Kidney capillary endothelial cell (primary cell): ENCODE measurements around the gene FBXW5.

Source experiments
- DNase-seq: peaks from one replicate; pipeline ENCODE4 v3.0.0-alpha.2; 2018; ENCODE audit warnings: low spot score

FBXW5 gene

GRCh38 chr9:136931611-136932130 lies 12.9 kb downstream of the FBXW5 start:
- no peak for DNase-seq

GRCh38 chr9:136930014-136930413 lies 14.5 kb downstream of the FBXW5 start:
- no peak for DNase-seq

- DNase-seq, result no peak
Observed at GRCh38 chr9:136928591-136928990, 15.9 kb downstream of the FBXW5 start.

DNA sequence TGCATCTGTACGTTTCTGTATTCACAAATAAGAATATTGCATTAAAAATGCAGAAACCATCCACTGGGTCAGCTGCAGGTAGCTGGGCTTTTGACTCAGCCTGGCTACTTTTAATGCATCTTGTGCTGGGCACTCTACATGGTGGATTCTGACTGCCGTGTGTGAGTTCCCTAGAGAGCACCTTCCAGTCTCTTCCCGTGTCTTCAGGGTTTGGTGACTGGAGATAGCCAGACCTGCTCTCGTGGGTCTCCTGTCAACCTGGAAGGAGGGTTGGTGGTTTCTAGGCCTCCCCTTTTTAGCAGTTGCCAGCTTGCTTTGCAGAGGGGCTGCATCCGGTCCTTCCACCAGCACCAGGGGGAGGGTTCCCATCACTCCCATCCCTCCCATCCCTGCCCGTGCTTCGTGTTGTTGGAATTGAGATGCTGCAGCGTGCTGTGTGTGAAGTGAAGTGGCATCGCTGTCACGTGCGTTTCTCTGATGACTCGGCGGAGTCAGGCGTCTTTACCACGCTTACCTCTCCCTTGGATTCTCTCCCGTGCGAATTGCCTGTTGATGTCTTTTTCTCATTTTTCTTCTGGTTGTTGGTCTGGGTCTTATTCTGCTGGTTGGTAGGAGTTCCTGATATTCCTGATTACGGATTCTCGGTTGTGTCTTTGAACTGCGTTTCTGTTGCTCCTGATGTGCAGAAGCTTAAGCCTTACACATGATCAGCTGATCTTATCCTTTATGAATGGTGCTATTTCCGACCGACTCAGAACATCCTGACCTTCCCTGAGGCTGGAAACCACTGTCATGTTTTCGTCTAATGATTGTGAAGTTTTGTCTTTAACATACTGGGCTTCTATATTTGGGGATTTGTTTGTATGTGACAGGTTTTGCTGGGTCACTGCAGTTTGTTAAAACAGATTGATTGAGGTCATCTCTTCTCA lies 16.9 kb downstream of the FBXW5 start:
- DNase-seq, result peak; percentile 62

GRCh38 chr9:136926749-136927148 lies 17.8 kb downstream of the FBXW5 start:
- DNase-seq, result no peak

DNA sequence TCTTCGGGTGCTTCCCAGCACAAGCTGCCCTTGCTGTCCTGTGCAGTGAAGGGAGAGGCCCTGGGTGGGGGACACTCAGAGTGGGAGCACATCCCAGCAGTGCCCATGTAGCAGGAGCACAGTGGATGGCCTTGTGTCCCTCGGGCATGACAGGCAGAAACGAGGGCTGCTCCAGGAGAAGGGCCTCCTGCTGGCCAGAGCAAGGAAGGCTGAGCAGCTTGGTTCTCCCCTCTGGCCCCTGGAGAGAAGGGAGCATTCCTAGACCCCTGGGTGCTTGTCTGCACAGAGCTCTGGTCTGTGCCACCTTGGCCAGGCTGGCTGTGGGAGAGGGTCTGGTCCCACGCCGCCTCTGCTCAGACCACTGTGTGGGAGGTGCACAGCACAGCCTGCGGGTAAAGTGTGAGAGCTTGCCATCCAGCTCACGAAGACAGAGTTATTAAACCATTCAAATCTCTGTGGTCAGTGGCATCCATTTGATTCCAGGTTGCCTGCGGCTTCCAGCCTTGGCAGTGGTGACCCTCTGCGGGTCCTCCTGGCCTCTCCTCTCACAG lies 18.3 kb downstream of the FBXW5 start:
- DNase-seq, result no peak

- no peak for DNase-seq
Observed at GRCh38 chr9:136925414-136926153, 19.0 kb downstream of the FBXW5 start.

GRCh38 chr9:136923881-136924280 lies 20.7 kb downstream of the FBXW5 start:
- no peak for DNase-seq

- DNase-seq, result no peak
Observed at GRCh38 chr9:136922540-136922939, 22.0 kb downstream of the FBXW5 start.

DNA sequence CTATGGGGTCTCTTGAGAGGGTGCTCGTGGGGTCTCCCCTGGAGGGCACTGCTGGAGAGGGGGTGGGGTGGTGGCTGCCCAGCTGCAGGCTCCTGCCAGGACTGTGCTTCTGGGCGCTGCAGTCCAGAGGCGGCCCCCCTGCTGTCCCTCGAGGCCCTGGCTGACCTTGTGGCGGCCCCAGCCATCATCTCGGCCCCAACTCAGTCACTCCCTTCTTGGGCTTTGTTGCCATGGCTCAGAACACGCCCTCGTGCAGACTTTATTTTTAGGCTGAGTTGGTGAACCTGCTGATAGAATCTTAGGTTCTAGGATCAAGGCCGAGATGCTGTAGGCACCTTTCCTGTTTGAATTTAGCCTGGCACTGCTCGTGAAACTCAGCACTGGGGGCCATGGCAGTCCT lies 22.8 kb downstream of the FBXW5 start:
- DNase-seq, result no peak

DNA sequence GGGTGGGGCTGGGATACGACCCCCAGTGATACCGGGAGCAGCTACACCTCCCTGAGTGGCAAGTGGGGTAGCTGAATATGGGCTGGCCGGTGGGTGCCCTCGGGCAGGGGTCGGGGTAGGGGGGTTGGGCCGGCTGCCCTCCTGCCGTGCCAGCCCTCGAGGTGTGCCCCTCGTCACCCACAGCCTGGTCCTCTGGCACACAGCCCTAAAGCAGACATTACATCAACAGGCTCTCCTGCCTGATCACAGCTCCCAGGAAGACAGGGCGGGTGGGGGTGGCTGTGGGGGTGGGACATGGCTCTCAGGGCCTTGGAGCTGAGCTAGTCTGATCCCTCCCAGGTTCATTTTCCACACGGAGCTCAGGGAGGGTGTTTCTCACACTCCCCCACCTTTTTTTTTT lies 23.2 kb downstream of the FBXW5 start:
- DNase-seq, result no peak

DNA sequence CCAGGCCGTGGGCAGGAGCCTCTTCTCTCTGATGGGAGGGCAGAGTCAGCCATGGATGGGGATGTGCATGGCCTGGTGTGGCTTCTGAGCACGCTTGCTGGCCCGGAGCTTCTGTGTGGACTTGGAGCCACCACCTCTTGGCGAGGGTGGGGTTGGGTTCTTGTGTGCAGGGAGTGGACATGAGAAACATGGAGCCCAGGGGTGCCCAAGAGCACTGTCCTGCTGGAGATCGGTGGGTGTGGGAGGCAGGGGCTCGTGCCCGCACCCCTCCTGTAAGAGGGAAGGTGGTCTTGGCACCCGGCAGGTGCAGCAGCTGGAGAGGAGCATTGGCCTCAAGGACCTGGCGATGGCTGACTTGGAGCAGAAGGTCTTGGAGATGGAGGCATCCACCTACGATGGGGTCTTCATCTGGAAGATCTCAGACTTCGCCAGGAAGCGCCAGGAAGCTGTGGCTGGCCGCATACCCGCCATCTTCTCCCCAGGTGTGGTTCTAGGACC lies 23.8 kb downstream of the FBXW5 start:
- DNase-seq, result no peak

DNA sequence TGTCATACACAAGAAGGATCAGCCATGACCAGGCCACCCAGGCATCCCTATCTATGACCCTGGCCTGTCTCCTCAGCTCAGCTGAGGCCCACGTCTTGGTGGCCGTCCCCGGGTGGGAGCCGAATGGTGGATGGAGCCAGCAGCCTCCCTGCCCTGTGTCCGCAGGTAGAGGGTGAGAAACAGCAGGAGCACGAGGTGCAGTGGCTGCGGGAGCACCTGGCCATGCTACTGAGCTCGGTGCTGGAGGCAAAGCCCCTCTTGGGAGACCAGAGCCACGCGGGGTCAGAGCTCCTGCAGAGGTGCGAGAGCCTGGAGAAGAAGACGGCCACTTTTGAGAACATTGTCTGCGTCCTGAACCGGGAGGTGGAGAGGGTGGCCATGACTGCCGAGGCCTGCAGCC lies 24.5 kb downstream of the FBXW5 start:
- no peak for DNase-seq

- no peak for DNase-seq
Observed at GRCh38 chr9:136917902-136918301, 26.6 kb downstream of the FBXW5 start.

- no peak for DNase-seq
Observed at GRCh38 chr9:136916330-136917184, 28.0 kb downstream of the FBXW5 start.

GRCh38 chr9:136915632-136916329 lies 28.8 kb downstream of the FBXW5 start:
- no peak for DNase-seq

DNA sequence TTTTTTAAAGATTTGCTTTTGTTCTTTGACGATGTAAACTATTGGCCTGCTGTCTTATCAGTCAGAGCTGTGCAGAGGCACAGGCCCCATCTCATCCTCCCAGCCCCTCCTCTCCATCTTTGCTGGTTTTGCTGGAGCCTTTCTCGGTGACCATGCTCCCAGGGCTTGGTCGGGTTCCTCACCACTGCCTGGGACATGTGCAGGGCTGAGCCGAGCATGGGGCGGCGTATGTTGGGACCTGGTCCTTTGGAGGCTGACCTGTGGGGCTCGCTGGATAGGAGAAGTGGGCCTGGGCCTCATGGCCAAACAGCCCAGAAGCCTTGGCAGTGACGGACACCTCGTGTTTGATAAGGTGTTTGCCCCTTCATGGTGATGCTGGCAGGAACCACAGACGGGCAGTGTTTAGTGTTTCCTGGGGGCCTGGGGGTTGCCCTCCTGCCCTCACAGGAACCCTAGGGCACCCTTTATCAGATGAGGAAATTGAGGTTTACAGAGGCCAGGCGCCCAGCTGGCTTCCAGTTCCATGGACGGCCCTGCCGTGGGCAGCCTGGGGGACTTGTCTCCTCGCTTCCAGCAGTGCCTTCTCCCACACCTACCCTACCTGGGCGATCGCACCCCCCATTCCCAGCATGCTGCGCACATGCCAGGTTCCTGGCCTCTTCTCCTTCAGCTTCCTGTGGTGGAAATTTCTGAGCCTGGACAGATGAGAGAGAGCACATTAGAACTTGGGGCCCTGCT lies 30.7 kb downstream of the FBXW5 start:
- no peak for DNase-seq

DNA sequence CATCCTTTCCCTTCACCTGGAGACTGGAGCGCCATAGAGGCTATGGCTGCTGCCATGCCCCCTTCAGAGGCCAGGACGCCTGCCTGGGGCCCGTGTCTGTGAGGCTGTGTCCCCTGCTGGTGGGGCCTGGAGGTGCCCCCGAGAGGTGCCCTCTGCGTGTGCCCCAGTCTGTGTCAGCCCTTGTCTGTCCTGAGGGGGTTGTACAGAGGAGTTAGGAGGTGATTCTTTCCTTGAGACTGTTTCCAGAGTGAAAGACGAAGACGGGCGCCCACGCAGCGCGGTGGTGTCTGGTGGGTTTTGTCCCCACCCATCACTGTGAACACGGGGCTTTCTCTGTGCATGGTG lies 33.7 kb downstream of the FBXW5 start:
- DNase-seq, result no peak

GRCh38 chr9:136910197-136910900 lies 34.2 kb downstream of the FBXW5 start:
- no peak for DNase-seq
